Fibroblast of mammary gland (primary cell): Measurements from ENCODE around the gene ELF5.
A peak's percentile ranks its signal among the peaks of the same experiment; 100 is the strongest.

Source experiments
- DNase-seq: peaks from one replicate; pipeline ENCODE4 v3.0.0-alpha.2; 2010; ENCODE audit warnings: low read depth
- H3K4me3 ChIP-seq: 2 replicates; pipeline ENCODE4 v1.5.1; 2011; ENCODE audit warnings: low read depth, mild to moderate bottlenecking, low read length, moderate library complexity; ENCODE audit not compliant: control insufficient read depth
- TF ChIP-seq, protein P1 (sequence below): conservative IDR thresholded peaks from 2 replicates; pipeline ENCODE4 v1.5.1; 2011; ENCODE audit warnings: low read depth, low read length, inconsistent platforms; ENCODE audit not compliant: control insufficient read depth, insufficient read depth

Gene ELF5

DNA sequence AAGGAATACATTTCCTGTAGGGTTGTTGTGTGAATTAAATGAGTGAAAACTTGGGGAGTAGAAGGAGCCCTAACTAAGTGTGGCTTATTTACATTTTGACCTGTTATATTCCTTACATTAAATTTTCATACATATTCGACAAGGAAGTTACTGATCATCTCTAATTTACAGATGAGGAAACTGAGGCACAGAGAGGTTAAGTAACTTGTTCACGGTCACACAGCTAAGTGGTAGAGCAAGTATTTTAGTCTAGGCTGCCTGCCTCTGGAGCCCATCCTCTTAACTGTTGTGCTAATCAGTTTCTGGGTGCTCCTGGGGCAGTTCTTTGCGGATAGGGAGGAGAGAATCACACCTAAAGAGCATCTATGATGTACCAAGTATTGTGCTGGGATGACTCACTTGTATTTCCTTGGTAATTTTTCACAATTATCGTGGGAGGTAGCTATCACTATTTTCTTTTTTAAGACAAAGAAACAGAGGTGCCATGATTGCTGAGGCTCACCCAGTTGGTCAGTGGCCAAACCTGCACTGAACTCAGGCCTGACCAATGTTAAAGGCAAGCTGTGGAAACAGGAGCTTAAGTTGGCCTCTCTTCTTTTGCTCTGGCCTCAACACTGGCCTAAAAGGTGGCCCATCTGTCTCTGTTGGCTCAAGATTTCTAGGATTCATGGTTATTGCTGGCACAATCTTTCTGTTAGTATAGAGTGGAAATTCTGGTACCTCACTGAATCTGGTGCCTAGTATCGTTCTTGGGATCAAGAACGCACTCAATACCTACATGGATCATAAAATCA lies 2.9 kb upstream of the ELF5 start:
- no peak overlapping the region for H3K4me3 ChIP-seq
- DNase-seq, result no peak
- TF ChIP-seq, protein P1, sequence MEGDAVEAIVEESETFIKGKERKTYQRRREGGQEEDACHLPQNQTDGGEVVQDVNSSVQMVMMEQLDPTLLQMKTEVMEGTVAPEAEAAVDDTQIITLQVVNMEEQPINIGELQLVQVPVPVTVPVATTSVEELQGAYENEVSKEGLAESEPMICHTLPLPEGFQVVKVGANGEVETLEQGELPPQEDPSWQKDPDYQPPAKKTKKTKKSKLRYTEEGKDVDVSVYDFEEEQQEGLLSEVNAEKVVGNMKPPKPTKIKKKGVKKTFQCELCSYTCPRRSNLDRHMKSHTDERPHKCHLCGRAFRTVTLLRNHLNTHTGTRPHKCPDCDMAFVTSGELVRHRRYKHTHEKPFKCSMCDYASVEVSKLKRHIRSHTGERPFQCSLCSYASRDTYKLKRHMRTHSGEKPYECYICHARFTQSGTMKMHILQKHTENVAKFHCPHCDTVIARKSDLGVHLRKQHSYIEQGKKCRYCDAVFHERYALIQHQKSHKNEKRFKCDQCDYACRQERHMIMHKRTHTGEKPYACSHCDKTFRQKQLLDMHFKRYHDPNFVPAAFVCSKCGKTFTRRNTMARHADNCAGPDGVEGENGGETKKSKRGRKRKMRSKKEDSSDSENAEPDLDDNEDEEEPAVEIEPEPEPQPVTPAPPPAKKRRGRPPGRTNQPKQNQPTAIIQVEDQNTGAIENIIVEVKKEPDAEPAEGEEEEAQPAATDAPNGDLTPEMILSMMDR, result no peak

DNA sequence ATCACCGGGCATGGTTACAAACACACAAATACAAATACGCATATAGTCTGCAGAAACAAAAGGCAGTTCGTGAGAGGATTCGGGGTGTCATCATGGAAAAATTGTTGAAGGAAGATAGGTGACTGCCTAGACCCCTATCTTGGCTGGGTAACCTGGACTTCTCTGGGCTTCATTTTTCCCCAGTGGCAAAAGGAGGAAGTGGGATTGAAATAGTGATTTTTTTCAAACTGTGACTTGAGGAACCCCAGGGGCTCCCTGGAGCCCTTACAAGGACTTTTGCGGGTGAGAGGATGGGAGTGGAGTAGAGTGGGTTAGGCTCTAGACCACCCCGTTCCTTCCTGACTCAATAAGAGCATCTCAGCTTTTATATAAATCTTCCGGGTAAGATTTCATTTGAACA lies 1.0 kb upstream of the ELF5 start:
- TF ChIP-seq, protein P1, result no peak
- no peak overlapping the region for H3K4me3 ChIP-seq
- DNase-seq, result no peak

DNA sequence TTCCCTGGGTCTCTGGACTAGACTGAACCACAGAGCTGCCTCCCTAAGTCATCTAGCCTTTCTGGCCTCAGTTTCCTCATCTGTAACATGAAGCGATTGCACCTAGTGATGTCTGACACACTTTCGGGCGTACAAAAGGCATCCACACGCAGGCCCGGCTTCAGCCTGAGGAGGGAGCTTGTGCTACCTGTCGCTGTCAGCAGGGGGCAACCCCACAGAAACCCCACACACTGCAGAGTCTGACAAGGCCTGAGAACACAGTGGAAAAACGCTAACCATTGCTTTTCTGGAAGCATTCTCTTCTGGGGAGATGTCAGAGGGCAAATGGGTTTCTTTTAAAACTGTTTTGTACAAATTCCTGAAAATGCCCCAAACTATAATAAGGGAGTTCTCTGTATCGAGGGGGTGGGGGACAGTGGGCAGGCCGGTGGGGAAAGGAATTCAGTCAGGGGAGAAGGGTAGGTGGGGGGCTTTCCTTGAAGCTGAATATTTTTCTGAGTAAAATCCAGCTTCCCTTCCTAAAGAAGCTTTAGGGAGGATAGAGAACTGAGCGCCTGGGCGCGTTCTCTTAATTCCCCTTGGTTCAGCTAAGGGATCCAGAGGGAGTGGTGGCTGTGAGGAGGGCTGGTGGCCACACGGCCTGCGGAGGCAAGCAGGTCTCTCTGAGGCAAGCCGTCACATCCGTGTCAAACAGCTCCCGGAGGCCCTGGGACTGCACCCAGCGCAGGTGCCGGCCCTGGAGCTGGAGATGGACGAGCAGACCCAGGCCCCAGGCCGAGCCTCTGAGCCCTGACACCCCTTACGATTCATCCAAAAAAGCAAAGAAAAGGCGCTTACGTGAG lies 533 bp downstream of the ELF5 start:
- no peak overlapping the region for H3K4me3 ChIP-seq
- TF ChIP-seq, protein P1, result peak; percentile 86
- DNase-seq, result peak; percentile 43

DNA sequence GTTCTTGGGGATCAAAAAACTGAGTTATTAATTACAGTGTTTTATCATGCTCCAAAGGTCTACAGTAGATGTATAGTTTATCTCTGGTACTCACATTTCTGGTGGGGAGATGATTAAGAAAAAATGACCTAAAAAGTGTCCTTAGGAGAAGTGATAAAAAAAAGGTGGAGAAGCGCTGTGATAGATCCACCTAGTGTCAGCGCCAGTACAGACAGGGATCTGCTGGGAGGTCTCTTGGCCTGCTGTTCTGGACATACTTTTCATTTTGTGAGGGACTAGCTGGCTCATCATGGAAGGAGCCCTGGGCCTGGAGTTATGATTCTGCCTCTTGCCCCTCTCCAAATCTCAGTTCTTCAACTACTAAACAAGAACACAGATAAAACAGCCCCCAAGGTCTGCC lies 2.9 kb downstream of the ELF5 start:
- no peak overlapping the region for H3K4me3 ChIP-seq
- DNase-seq, result no peak
- TF ChIP-seq, protein P1, result no peak

DNA sequence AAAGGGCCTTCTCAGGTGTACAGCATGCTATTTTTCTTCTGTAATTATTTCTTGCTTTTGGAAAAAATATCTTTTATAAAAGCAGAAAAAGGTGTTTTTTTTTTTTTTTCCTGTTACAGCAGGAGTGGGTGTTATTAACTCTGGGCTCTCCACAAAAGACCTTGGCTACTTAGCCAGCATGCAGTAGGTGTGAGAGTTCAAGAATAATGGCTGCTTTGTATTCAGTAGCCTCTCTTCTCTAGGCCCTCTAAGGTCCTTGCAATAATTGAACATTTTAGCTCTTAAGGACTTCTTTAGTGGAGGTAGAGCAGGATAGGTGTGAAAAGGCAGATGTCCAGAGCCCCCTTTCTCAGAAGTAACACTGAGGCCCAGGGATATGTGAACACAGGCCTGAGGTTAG lies 3.4 kb downstream of the ELF5 start:
- TF ChIP-seq, protein P1, result no peak
- DNase-seq, result no peak
- H3K4me3 ChIP-seq, result no peak overlapping the region

DNA sequence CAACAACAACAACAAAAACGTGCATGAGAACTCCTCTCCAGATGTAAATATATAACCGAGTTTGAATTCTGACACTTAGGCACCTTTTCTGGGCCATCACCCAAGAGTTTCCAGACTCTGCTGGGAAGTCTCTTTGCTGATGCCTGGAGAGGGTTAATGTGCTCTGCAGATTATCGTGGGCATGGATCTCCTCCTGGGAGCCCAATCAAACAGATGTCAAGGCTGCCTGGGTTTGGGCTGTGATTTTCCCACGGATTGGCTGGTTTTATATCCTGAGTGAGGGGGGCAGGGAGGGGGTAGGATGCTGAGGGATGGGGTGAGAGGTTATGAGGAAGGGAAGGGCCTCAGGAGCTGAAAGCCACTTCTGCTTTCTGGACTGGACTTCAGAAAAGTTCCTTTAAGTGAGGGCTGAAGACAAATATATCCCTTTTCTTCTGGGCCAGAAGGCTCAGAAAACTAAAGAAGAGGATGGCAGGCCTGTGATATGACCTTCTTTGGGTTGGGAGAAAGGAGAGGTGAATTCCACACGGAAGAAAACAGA lies 4.2 kb downstream of the ELF5 start:
- TF ChIP-seq, protein P1, result no peak
- no peak overlapping the region for H3K4me3 ChIP-seq
- no peak for DNase-seq
